Measurements from ENCODE around the gene BMP8B.
"Not testable (repeated sequence)": the region's sequence is repeated elsewhere in the genome, so short reads cannot be mapped to it uniquely, and the experiment has no call there.

The BMP8B gene

GRCh38 chr1:39816415-39817090 is 27.9 kb upstream of the BMP8B start:
- peak; percentile 14 to 74 (median 44) for DNase-seq (ENCODE audit: low read depth in 2 of 3, low spot score in 1 of 3)

- no peak for DNase-seq (ENCODE audit: low read depth in 2 of 3, low spot score in 1 of 3)
These were observed 24.2 kb upstream of the BMP8B start for GRCh38 chr1:39812913-39813312.

GRCh38 chr1:39808784-39809517 is 20.3 kb upstream of the BMP8B start:
- no peak for DNase-seq (ENCODE audit: low read depth in 2 of 3, low spot score in 1 of 3)

GRCh38 chr1:39805385-39805784 is 16.7 kb upstream of the BMP8B start:
- DNase-seq (ENCODE audit: low read depth in 2 of 3, low spot score in 1 of 3) = no peak

GRCh38 chr1:39802496-39803260 is 14.0 kb upstream of the BMP8B start:
- no peak for DNase-seq (ENCODE audit: low read depth in 2 of 3, low spot score in 1 of 3)

- DNase-seq (ENCODE audit: low read depth in 2 of 3, low spot score in 1 of 3) = no peak
These were observed 11.8 kb upstream of the BMP8B start for GRCh38 chr1:39800471-39800835.

- peak; percentile 47 to 81 (median 65) for DNase-seq (ENCODE audit: low read depth in 2 of 3, low spot score in 1 of 3)
These were observed 11.3 kb upstream of the BMP8B start for GRCh38 chr1:39799770-39800470.

- DNase-seq (ENCODE audit: low read depth in 2 of 3, low spot score in 1 of 3) = peak; percentile 85
These were observed 10.4 kb upstream of the BMP8B start for GRCh38 chr1:39798859-39799769.

GRCh38 chr1:39795651-39796050 is 7.0 kb upstream of the BMP8B start:
- DNase-seq (ENCODE audit: low read depth in 2 of 3, low spot score in 1 of 3) = no peak

- DNase-seq (ENCODE audit: low read depth in 2 of 3, low spot score in 1 of 3) = no peak
These were observed 3.2 kb upstream of the BMP8B start for GRCh38 chr1:39791838-39792237.

GRCh38 chr1:39789571-39790110 is 976 bp upstream of the BMP8B start:
- DNase-seq (ENCODE audit: low read depth in 2 of 3, low spot score in 1 of 3) = no peak

- DNase-seq (ENCODE audit: low read depth in 2 of 3, low spot score in 1 of 3) = no peak
These were observed 273 bp downstream of the BMP8B start for GRCh38 chr1:39788426-39788757.

- not testable (repeated sequence) for DNase-seq (ENCODE audit: low read depth in 2 of 3, low spot score in 1 of 3)
These were observed 701 bp downstream of the BMP8B start for GRCh38 chr1:39787964-39788363.

- DNase-seq (ENCODE audit: low read depth in 2 of 3, low spot score in 1 of 3) = no peak
These were observed 1.2 kb downstream of the BMP8B start for GRCh38 chr1:39787468-39787867.

GRCh38 chr1:39787108-39787375 is 1.6 kb downstream of the BMP8B start:
- DNase-seq (ENCODE audit: low read depth in 2 of 3, low spot score in 1 of 3) = not testable (repeated sequence)

- not testable (repeated sequence) for DNase-seq (ENCODE audit: low read depth in 2 of 3, low spot score in 1 of 3)
These were observed 2.2 kb downstream of the BMP8B start for GRCh38 chr1:39786303-39787107.

GRCh38 chr1:39782685-39783084 is 6.0 kb downstream of the BMP8B start:
- DNase-seq (ENCODE audit: low read depth in 2 of 3, low spot score in 1 of 3) = not testable (repeated sequence)

GRCh38 chr1:39782103-39782502 is 6.6 kb downstream of the BMP8B start:
- DNase-seq (ENCODE audit: low read depth in 2 of 3, low spot score in 1 of 3) = no peak

- no peak for DNase-seq (ENCODE audit: low read depth in 2 of 3, low spot score in 1 of 3)
These were observed 7.3 kb downstream of the BMP8B start for GRCh38 chr1:39781349-39781715.

GRCh38 chr1:39779821-39780220 is 8.8 kb downstream of the BMP8B start:
- no peak for DNase-seq (ENCODE audit: low read depth in 2 of 3, low spot score in 1 of 3)
